Kidney (tissue), 14 donors: ENCODE results near the gene CCDC13. TPM values are rescaled to one million over a fixed set of nuclear protein-coding genes. Genes with fewer than 3 reads are reported as not detected.

Source experiments
- DNase-seq, 5 donors: peaks; one replicate each; pipeline ENCODE4 v3.0.0-alpha.2; 2013 to 2020
- FAIRE-seq: peaks from 2 replicates; lab custom pipeline; 2012; peaks lifted over from hg19 to GRCh38; lab: Jason Lieb, UNC
- H3K27ac ChIP-seq, 2 donors: one replicate each; pipeline ENCODE4 v1.7.0; 2013; ENCODE audit warnings: low read depth in 2 of 2, low read length in 2 of 2, inconsistent platforms in 1 of 2
- H3K27me3 ChIP-seq: one replicate; pipeline ENCODE4 v1.7.1; 2013; ENCODE audit warnings: low read length, inconsistent platforms; ENCODE audit not compliant: control insufficient read depth, insufficient read depth
- H3K36me3 ChIP-seq, 3 donors: one replicate each; pipeline versions ENCODE4 v1.7.0 to v1.7.1; 2013; ENCODE audit warnings: low read length in 3 of 3, control low read depth in 1 of 3, inconsistent platforms in 1 of 3; ENCODE audit not compliant: insufficient read depth in 3 of 3, control insufficient read depth in 2 of 3
- H3K4me1 ChIP-seq, 3 donors: one replicate each; pipeline versions ENCODE4 v1.7.0 to v1.7.1; 2013; ENCODE audit warnings: low read length in 3 of 3, inconsistent platforms in 1 of 3, low read depth in 1 of 3; ENCODE audit not compliant: control insufficient read depth in 2 of 3, insufficient read depth in 2 of 3
- H3K4me3 ChIP-seq, 3 donors: one replicate each; pipeline versions ENCODE4 v1.7.0 to v1.8.1; 2013; ENCODE audit warnings: low read length in 3 of 3, control low read depth in 1 of 3, inconsistent platforms in 1 of 3
- H3K9ac ChIP-seq, 3 donors: one replicate each; pipeline versions ENCODE4 v1.7.0 to v1.7.1; 2013; ENCODE audit warnings: low read length in 3 of 3, control low read depth in 1 of 3, inconsistent platforms in 1 of 3
- H3K9me3 ChIP-seq, 3 donors: one replicate each; pipeline versions ENCODE4 v1.7.0 to v1.7.1; 2013; ENCODE audit warnings: low read length in 3 of 3, control low read depth in 1 of 3, inconsistent platforms in 1 of 3; ENCODE audit not compliant: control insufficient read depth in 2 of 3, insufficient read depth in 1 of 3
- CTCF ChIP-seq: IDR thresholded peaks from 3 replicates; pipeline ENCODE4 v1.5.1; 2012; ENCODE audit warnings: mild to moderate bottlenecking, moderate library complexity, borderline replicate concordance; ENCODE audit not compliant: insufficient read depth; ENCODE audit errors: extremely low read depth
- intact Hi-C: fragments of 100-400 bp; cut with DNase I; formaldehyde crosslinking; loops from one replicate; pipeline ENCODE4 v1.11.1; 2022
- polyA plus RNA-seq: library from polyadenylated mRNA; stranded (reverse); fragments of 350-450 nt; fragmentation: Illumina TruSeq; extraction: RNeasy Lipid Tissue Mini Kit (QIAGEN cat#74804); gene quantifications from one replicate; pipeline ENCODE4 v1.2.3, GENCODE V29; 2014; ENCODE audit warnings: low read depth, low replicate concordance; ENCODE audit not compliant: insufficient read depth
- total RNA-seq: library from RNA; stranded (reverse); fragmentation: NEBNext Ultra II Directional; extraction: Animal tissue kit (Norgen Biotek cat#: 25700); gene quantifications from one replicate; pipeline ENCODE4 v1.2.1, GENCODE V29; 2021
- donor health status: control.
- donor health status: control.
- donor health status: control.
- donor health status: control.
- donor health status: control.
- donor health status: DM: yes; HTN: yes; CAD: no.
- donor health status: Normal renal cell carcinoma (clear cell type).

CCDC13 gene
- total and polyA plus RNA-seq, 2 donors from 2014 or later: 5.3 to 7.0 TPM

DNA sequence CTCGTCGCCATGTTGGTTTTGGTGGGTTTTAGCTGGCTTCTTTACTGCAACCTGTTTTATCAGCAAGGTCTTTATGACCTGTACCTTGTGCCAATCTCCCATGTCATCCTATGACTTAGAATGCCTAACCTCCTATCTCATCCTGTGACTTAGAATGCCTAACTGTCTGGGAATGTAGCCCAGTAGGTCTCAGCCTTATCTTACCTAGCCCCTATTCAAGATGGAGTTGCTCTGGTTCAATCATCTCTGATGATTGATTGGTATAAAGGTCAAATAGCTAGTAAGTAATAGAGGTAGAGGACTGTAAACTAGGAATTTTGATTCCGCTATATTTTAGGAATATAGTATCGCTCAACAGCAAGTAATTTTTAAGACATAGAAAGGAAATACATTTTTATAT, 34.9 kb upstream of the CCDC13 start:
- no peak for DNase-seq
- Histone ChIP-seq H3K27ac (no peak overlapping the region), H3K9me3 (no peaks in the 10 kb centered on the region), H3K4me1 (peaks cover 0 to 4% (median 2%) of the 10 kb centered on the region in 3 donors), H3K27me3 (no peaks in the 10 kb centered on the region), H3K36me3 (no peaks in the 10 kb centered on the region), H3K9ac (no peak overlapping the region), H3K4me3 (no peak overlapping the region)
- intact Hi-C loops: no loop called here
- TF ChIP-seq CTCF: no peak
- FAIRE-seq: no peak

- DNase-seq (peak; percentile 23 to 83 (median 66)), FAIRE-seq (no peak)
- intact Hi-C loops: no loop called here
- peaks cover 2 to 15% (median 15%) of the 10 kb centered on the region in 3 donors for H3K4me1 ChIP-seq
- H3K27ac ChIP-seq: peak overlapping the region in 1 of 2 donors; percentile 97
- peak overlapping the region; percentile 32 to 93 (median 89) for H3K9ac ChIP-seq
- no peaks in the 10 kb centered on the region for H3K9me3 ChIP-seq
- H3K4me3 ChIP-seq: peak overlapping the region; percentile 78 to 94 (median 78)
- no peaks in the 10 kb centered on the region for H3K36me3 ChIP-seq
- no peak for TF ChIP-seq CTCF
- no peaks in the 10 kb centered on the region for H3K27me3 ChIP-seq
These were observed 32.2 kb upstream of the CCDC13 start for GRCh38 chr3:42805141-42805821.

GRCh38 chr3:42804831-42805132, 31.7 kb upstream of the CCDC13 start:
- no peak for FAIRE-seq
- Histone ChIP-seq H3K27ac (peak overlapping the region; percentile 91 to 97), H3K4me3 (peak overlapping the region; percentile 78 to 94 (median 78)), H3K4me1 (peaks cover 2 to 15% (median 15%) of the 10 kb centered on the region in 3 donors), H3K9ac (peak overlapping the region; percentile 32 to 93 (median 89)), H3K27me3 (no peaks in the 10 kb centered on the region), H3K36me3 (no peaks in the 10 kb centered on the region), H3K9me3 (no peaks in the 10 kb centered on the region)
- intact Hi-C loops: no loop called here
- no peak for TF ChIP-seq CTCF
- no peak for DNase-seq
